Keratinocyte (primary cell): ENCODE data around the gene IL1RAPL1. TPM values are rescaled to one million over a fixed set of nuclear protein-coding genes. Genes with fewer than 3 reads are reported as not detected.

ENCODE experiments used
- DNase-seq: peaks from one replicate; pipeline ENCODE4 v3.0.0-alpha.2; 2011; ENCODE audit warnings: low read depth, missing footprints, low spot score
- FAIRE-seq: peaks from 2 replicates; lab custom pipeline; 2011; peaks lifted over from hg19 to GRCh38; lab: Jason Lieb, UNC
- H2AFZ ChIP-seq: 2 replicates; pipeline ENCODE4 v1.6.0; 2012; ENCODE audit warnings: low read length, control low read depth, inconsistent platforms; ENCODE audit not compliant: control insufficient read depth
- H3K27ac ChIP-seq: 2 replicates; pipeline ENCODE4 v1.5.1; 2011; ENCODE audit warnings: low read length; ENCODE audit not compliant: control insufficient read depth, insufficient read depth
- H3K27me3 ChIP-seq: 3 replicates; pipeline ENCODE4 v1.6.0; 2011; ENCODE audit warnings: low read length; ENCODE audit not compliant: control insufficient read depth, insufficient read depth; ENCODE audit errors: extremely low read depth
- H3K36me3 ChIP-seq, 2 experiments: 2 replicates in 1 of 2; 3 replicates in 1 of 2; pipeline ENCODE4 v1.5.1; 2011; ENCODE audit warnings: low read length in 2 of 2, mild to moderate bottlenecking in 1 of 2; ENCODE audit not compliant: control insufficient read depth in 2 of 2, insufficient read depth in 2 of 2; ENCODE audit errors: extremely low read depth in 1 of 2
- H3K4me1 ChIP-seq: 3 replicates; pipeline ENCODE4 v1.5.1; 2011; ENCODE audit warnings: low read length; ENCODE audit not compliant: control insufficient read depth, insufficient read depth; ENCODE audit errors: extremely low read depth
- H3K4me2 ChIP-seq: 3 replicates; pipeline ENCODE4 v1.6.0; 2011; ENCODE audit warnings: low read depth, low read length; ENCODE audit not compliant: control insufficient read depth, insufficient read depth; ENCODE audit errors: extremely low read depth
- H3K4me3 ChIP-seq, 3 experiments: fragments of 200-600 bp in 1 of 3; sonication (generic) in 1 of 3; 2 replicates in 2 of 3; 3 replicates in 1 of 3; pipeline ENCODE4 v1.5.1; 2011 to 2016; ENCODE audit warnings: low read length in 3 of 3, mild to moderate bottlenecking in 3 of 3, control low read depth in 2 of 3, inconsistent platforms in 1 of 3, low read depth in 1 of 3, mixed read lengths in 1 of 3, mixed run types in 1 of 3, moderate library complexity in 1 of 3; ENCODE audit not compliant: control insufficient read depth in 2 of 3, insufficient read depth in 2 of 3; ENCODE audit errors: extremely low read depth in 1 of 3
- H3K79me2 ChIP-seq: 2 replicates; pipeline ENCODE4 v1.6.0; 2012; ENCODE audit warnings: low read length; ENCODE audit not compliant: control insufficient read depth, insufficient read depth
- H3K9ac ChIP-seq: 3 replicates; pipeline ENCODE4 v1.6.0; 2011; ENCODE audit warnings: low read length; ENCODE audit not compliant: control insufficient read depth, insufficient read depth; ENCODE audit errors: extremely low read depth
- H3K9me1 ChIP-seq: 3 replicates; pipeline ENCODE4 v1.6.0; 2011; ENCODE audit warnings: low read length; ENCODE audit not compliant: control insufficient read depth, insufficient read depth; ENCODE audit errors: extremely low read depth
- H3K9me3 ChIP-seq: 2 replicates; pipeline ENCODE4 v1.5.1; 2012; ENCODE audit warnings: low read depth, low read length; ENCODE audit not compliant: control insufficient read depth
- H4K20me1 ChIP-seq: 3 replicates; pipeline ENCODE4 v1.6.0; 2011; ENCODE audit warnings: low read length; ENCODE audit not compliant: control insufficient read depth, insufficient read depth; ENCODE audit errors: extremely low read depth
- EZH2 ChIP-seq: IDR thresholded peaks from one replicate; pipeline ENCODE4 v1.6.1; 2012; ENCODE audit warnings: inconsistent platforms, mild to moderate bottlenecking, low read length, moderate library complexity
- dilution Hi-C: fragments of 300-500 bp; cut with MboI; formaldehyde crosslinking; loops from one replicate; pipeline ENCODE4 v1.7.0; 2020; ENCODE audit warnings: low sequenced_read_pairs; ENCODE audit not compliant: extremely low pct_ligation_motif_present
- polyA plus RNA-seq, 5 experiments: library from polyadenylated mRNA; depleted of rRNA in 3 of 5; stranded (reverse) in 3 of 5; stranded (forward) in 1 of 5; unstranded in 1 of 5; fragments of >200 nt; gene quantifications; 1 replicate in 1 of 5; 2 replicates in 3 of 5; 3 replicates in 1 of 5; pipeline versions ENCODE4 v1.2.1 to v1.2.3, GENCODE V29; 2011 to 2012; ENCODE audit warnings: missing spikeins in 2 of 5, low read depth in 1 of 5, low replicate concordance in 1 of 5
- TF ChIP-seq, protein P1 (sequence below), 3 experiments: IDR thresholded peaks in 1 of 3; conservative IDR thresholded peaks in 1 of 3; optimal IDR thresholded peaks in 1 of 3; 2 replicates in 2 of 3; 3 replicates in 1 of 3; pipeline versions ENCODE3 to v1.5.1; 2011; ENCODE audit warnings: low read length in 3 of 3, mild to moderate bottlenecking in 3 of 3, moderate library complexity in 2 of 3, control low read depth in 1 of 3, inconsistent platforms in 1 of 3; ENCODE audit not compliant: insufficient read depth in 2 of 3; ENCODE audit errors: extremely low read depth in 1 of 3

The IL1RAPL1 gene
- polyA plus RNA-seq, 1 donor (not counting 4 experiments of a cell fraction or from before 2014, with no cell fraction given) = 2.8 TPM

- FAIRE-seq = no peak
Measured at GRCh38 chrX:28920153-28920943, 333.1 kb downstream of the IL1RAPL1 start.

GRCh38 chrX:28922106-28922505 is 334.9 kb downstream of the IL1RAPL1 start:
- FAIRE-seq = no peak
- DNase-seq = no peak
- no peaks in the 10 kb centered on the region for H3K36me3 ChIP-seq
- H3K9me1 ChIP-seq = no peaks in the 10 kb centered on the region
- dilution Hi-C loops = no loop called here
- TF ChIP-seq, protein P1, sequence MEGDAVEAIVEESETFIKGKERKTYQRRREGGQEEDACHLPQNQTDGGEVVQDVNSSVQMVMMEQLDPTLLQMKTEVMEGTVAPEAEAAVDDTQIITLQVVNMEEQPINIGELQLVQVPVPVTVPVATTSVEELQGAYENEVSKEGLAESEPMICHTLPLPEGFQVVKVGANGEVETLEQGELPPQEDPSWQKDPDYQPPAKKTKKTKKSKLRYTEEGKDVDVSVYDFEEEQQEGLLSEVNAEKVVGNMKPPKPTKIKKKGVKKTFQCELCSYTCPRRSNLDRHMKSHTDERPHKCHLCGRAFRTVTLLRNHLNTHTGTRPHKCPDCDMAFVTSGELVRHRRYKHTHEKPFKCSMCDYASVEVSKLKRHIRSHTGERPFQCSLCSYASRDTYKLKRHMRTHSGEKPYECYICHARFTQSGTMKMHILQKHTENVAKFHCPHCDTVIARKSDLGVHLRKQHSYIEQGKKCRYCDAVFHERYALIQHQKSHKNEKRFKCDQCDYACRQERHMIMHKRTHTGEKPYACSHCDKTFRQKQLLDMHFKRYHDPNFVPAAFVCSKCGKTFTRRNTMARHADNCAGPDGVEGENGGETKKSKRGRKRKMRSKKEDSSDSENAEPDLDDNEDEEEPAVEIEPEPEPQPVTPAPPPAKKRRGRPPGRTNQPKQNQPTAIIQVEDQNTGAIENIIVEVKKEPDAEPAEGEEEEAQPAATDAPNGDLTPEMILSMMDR (optimal IDR thresholded peaks at IDR 0.05 in 1 of 3, IDR thresholded peaks at IDR 0.05 in 1 of 3, conservative IDR thresholded peaks at IDR 0.05 in 1 of 3; ENCODE audit: extremely low read depth in 1 of 3, insufficient read depth in 2 of 3, low read length in 3 of 3) = no peak
- TF ChIP-seq EZH2 = no peak
- H2AFZ ChIP-seq = no peak overlapping the region
- H3K4me1 ChIP-seq = no peaks in the 10 kb centered on the region
- no peaks in the 10 kb centered on the region for H3K9me3 ChIP-seq
- no peaks in the 10 kb centered on the region for H3K27me3 ChIP-seq
- no peak overlapping the region for H3K4me2 ChIP-seq
- H3K79me2 ChIP-seq = no peaks in the 10 kb centered on the region
- no peaks in the 10 kb centered on the region for H4K20me1 ChIP-seq
- H3K9ac ChIP-seq = no peak overlapping the region
- no peak overlapping the region for H3K27ac ChIP-seq
- H3K4me3 ChIP-seq = no peak overlapping the region

More at GRCh38 chrX:28920153-28920943, 333.1 kb downstream of the IL1RAPL1 start:
- H3K9me1 ChIP-seq = no peaks in the 10 kb centered on the region
- H3K9me3 ChIP-seq = no peaks in the 10 kb centered on the region
- no peak for TF ChIP-seq EZH2
- TF ChIP-seq, protein P1 (optimal IDR thresholded peaks at IDR 0.05 in 1 of 3, IDR thresholded peaks at IDR 0.05 in 1 of 3, conservative IDR thresholded peaks at IDR 0.05 in 1 of 3; ENCODE audit: extremely low read depth in 1 of 3, insufficient read depth in 2 of 3, low read length in 3 of 3) = no peak
- H2AFZ ChIP-seq = no peak overlapping the region
- H3K27ac ChIP-seq = no peak overlapping the region
- H3K9ac ChIP-seq = no peak overlapping the region
- no peaks in the 10 kb centered on the region for H3K27me3 ChIP-seq
- H3K4me1 ChIP-seq = no peaks in the 10 kb centered on the region
- H4K20me1 ChIP-seq = no peaks in the 10 kb centered on the region
- no peaks in the 10 kb centered on the region for H3K79me2 ChIP-seq
- H3K36me3 ChIP-seq = no peaks in the 10 kb centered on the region
- H3K4me3 ChIP-seq = no peak overlapping the region
- DNase-seq = no peak
- dilution Hi-C loops = no loop called here
- H3K4me2 ChIP-seq = no peak overlapping the region
